Neuronal stem cell (in vitro differentiated cells): ENCODE results near the gene CEP43.

ENCODE experiments used
- DNase-seq: peaks from one replicate; pipeline ENCODE4 v3.0.0-alpha.2; 2013; ENCODE audit warnings: low spot score
- H2AFZ ChIP-seq: one replicate; pipeline ENCODE4 v1.6.1; 2013; ENCODE audit warnings: mild to moderate bottlenecking, low read length, inconsistent platforms
- H2AK5ac ChIP-seq: 2 replicates; pipeline ENCODE4 v1.6.1; 2013; ENCODE audit warnings: low read depth, mild to moderate bottlenecking, inconsistent platforms, low read length, moderate library complexity, mixed read lengths
- H2BK120ac ChIP-seq: 2 replicates; pipeline ENCODE4 v1.6.1; 2013; ENCODE audit warnings: low read depth, mild to moderate bottlenecking, inconsistent platforms, low read length, moderate library complexity, mixed read lengths
- H2BK12ac ChIP-seq: one replicate; pipeline ENCODE4 v1.6.1; 2013; ENCODE audit warnings: low read length, inconsistent platforms
- H2BK15ac ChIP-seq: 2 replicates; pipeline ENCODE4 v1.6.1; 2013; ENCODE audit warnings: mild to moderate bottlenecking, low read length, inconsistent platforms, mixed read lengths
- H2BK5ac ChIP-seq: one replicate; pipeline ENCODE4 v1.6.1; 2013; ENCODE audit warnings: inconsistent platforms, mild to moderate bottlenecking, low read length, moderate library complexity
- H3K14ac ChIP-seq: one replicate; pipeline ENCODE4 v1.6.1; 2013; ENCODE audit warnings: low read length, inconsistent platforms
- H3K18ac ChIP-seq: 2 replicates; pipeline ENCODE4 v1.6.1; 2013; ENCODE audit warnings: low read length, inconsistent platforms
- H3K23ac ChIP-seq: 2 replicates; pipeline ENCODE4 v1.6.1; 2013; ENCODE audit warnings: low read depth, mild to moderate bottlenecking, mixed read lengths, low read length, inconsistent platforms; ENCODE audit not compliant: poor library complexity
- H3K27ac ChIP-seq: replicated peaks from 3 replicates; pipeline ENCODE4 v1.5.1; 2013; ENCODE audit warnings: low read length, inconsistent platforms
- H3K27me3 ChIP-seq, 3 experiments: 2 replicates each; pipeline ENCODE4 v1.6.1; 2013; ENCODE audit warnings: low read length in 3 of 3, mild to moderate bottlenecking in 2 of 3, inconsistent platforms in 1 of 3, low read depth in 1 of 3, mixed read lengths in 1 of 3, moderate library complexity in 1 of 3; ENCODE audit not compliant: control insufficient read depth in 3 of 3, insufficient read depth in 3 of 3
- H3K36me3 ChIP-seq, 2 donors: replicated peaks in 1 of 2; 2 replicates each; pipeline ENCODE4 v1.6.1; 2013; ENCODE audit warnings: low read length in 2 of 2; ENCODE audit not compliant: control insufficient read depth in 2 of 2, insufficient read depth in 2 of 2
- H3K4ac ChIP-seq: 2 replicates; pipeline ENCODE4 v1.6.1; 2013; ENCODE audit warnings: inconsistent platforms, mild to moderate bottlenecking, low read length, moderate library complexity
- H3K4me1 ChIP-seq, 2 donors: 1 replicate in 1 of 2; 2 replicates in 1 of 2; pipeline ENCODE4 v1.6.1; 2013; ENCODE audit warnings: low read length in 2 of 2, low read depth in 1 of 2; ENCODE audit not compliant: control insufficient read depth in 2 of 2, insufficient read depth in 1 of 2
- H3K4me2 ChIP-seq: one replicate; pipeline ENCODE4 v1.6.1; 2013; ENCODE audit warnings: mild to moderate bottlenecking, low read length, inconsistent platforms; ENCODE audit not compliant: insufficient read depth, poor library complexity, severe bottlenecking
- H3K4me3 ChIP-seq, 2 donors: 2 replicates each; pipeline ENCODE4 v1.5.1; 2013; ENCODE audit warnings: low read length in 2 of 2, mild to moderate bottlenecking in 2 of 2, inconsistent platforms in 1 of 2, moderate library complexity in 1 of 2
- H3K79me1 ChIP-seq: one replicate; pipeline ENCODE4 v1.6.1; 2013; ENCODE audit warnings: low read depth, mild to moderate bottlenecking, inconsistent platforms, low read length, moderate library complexity
- H3K9ac ChIP-seq: one replicate; pipeline ENCODE4 v1.6.1; 2013; ENCODE audit warnings: mild to moderate bottlenecking, low read depth, low read length, inconsistent platforms; ENCODE audit not compliant: poor library complexity
- H3K9me3 ChIP-seq, 2 donors: replicated peaks in 1 of 2; 2 replicates each; pipeline versions ENCODE3 to v1.6.1; 2013; ENCODE audit warnings: low read length in 2 of 2, mild to moderate bottlenecking in 2 of 2, inconsistent platforms in 1 of 2, low read depth in 1 of 2, mixed read lengths in 1 of 2, moderate library complexity in 1 of 2; ENCODE audit not compliant: control insufficient read depth in 2 of 2, insufficient read depth in 1 of 2
- H4K8ac ChIP-seq: one replicate; pipeline ENCODE4 v1.6.1; 2013; ENCODE audit warnings: low read depth, mild to moderate bottlenecking, inconsistent platforms, low read length, moderate library complexity
- H4K91ac ChIP-seq: one replicate; pipeline ENCODE4 v1.6.1; 2013; ENCODE audit warnings: low read length, low read depth, mild to moderate bottlenecking, inconsistent platforms; ENCODE audit not compliant: poor library complexity
- WGBS, 2 donors: extraction: QIAGEN DNeasy Blood & Tissue Kit; methylation state at CpG; one replicate each; pipeline ENCODE4 v1.1.7; 2013; ENCODE audit warnings: missing lambda C conversion rate in 2 of 2, mixed read lengths in 1 of 2; ENCODE audit not compliant: insufficient read length in 2 of 2, insufficient replicate concordance in 1 of 2; ENCODE audit errors: extremely low coverage in 2 of 2; 5-methylcytosine and 5-hydroxymethylcytosine counted together

CEP43 gene

DNA sequence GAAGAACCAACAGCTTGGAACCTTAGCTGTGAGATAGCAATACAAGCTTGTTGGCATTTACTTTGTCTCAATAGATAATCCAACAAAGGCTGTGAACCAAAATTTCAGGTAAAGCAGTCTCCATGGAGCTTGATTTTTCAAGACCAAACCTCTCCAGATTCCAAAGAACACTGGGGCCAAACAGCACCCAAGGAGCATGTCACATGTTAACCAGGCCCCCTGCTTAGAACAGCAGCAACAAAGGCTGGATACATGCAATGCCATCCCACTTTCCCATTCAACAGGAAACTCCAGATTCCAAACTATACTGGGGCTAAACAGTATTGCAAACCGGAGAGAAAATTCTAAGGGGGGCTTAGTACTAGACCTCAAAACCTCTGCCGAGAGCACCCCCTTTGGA is 27.1 kb upstream of the CEP43 start:
- DNase-seq = no peak
- no peak overlapping the region for H2BK12ac ChIP-seq
- peaks cover 4 to 22% of the 10 kb centered on the region in 2 donors for H3K36me3 ChIP-seq

DNA sequence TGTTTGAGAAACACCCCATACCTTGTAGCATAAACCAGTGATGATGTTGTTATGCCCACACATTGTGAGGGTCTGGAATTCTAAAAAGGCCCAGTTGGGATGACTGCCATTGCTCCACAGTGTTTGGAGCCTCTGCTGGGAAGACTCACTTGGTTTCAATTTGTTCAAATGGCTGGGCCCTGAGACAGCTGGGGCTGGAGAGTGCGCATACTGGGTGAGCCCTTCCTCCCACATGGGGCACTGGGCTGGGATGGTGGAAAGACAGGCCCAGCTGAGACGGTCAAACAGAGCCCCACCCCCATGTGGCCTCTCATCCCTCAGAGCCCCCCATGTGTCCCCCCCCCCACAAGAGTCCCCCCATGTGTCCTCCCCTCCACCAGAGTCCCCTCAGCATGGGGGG is 22.6 kb upstream of the CEP43 start:
- Histone ChIP-seq H3K9me3 (peaks cover 0 to 3% of the 10 kb centered on the region in 2 donors), H3K4me1 (no peaks in the 10 kb centered on the region), H2BK12ac (no peak overlapping the region), H3K14ac (no peak overlapping the region), H2BK5ac (no peak overlapping the region), H3K18ac (no peak overlapping the region), H2AK5ac (no peak overlapping the region), H3K4me2 (no peak overlapping the region), H4K8ac (no peak overlapping the region), H4K91ac (no peak overlapping the region), H3K4me3 (no peak overlapping the region), H3K23ac (no peak overlapping the region), H3K79me1 (no peaks in the 10 kb centered on the region), H3K4ac (no peak overlapping the region), H2AFZ (no peak overlapping the region), H3K9ac (no peak overlapping the region), H3K27ac (no peak overlapping the region), H3K27me3 (no peaks in the 10 kb centered on the region), H2BK15ac (no peak overlapping the region), H3K36me3 (peaks cover 2 to 43% of the 10 kb centered on the region in 2 donors), H2BK120ac (no peak overlapping the region)
- no CpG with 5 or more reads among the region's 2 CpGs for WGBS, 2 donors
- no peak for DNase-seq

More for the DNA sequence above, 27.1 kb upstream of the CEP43 start:
- H3K4me2 ChIP-seq = no peak overlapping the region
- H4K8ac ChIP-seq = no peak overlapping the region
- no peak overlapping the region for H3K18ac ChIP-seq
- no peak overlapping the region for H3K23ac ChIP-seq
- H3K4ac ChIP-seq = no peak overlapping the region
- no CpG with 5 or more reads among the region's 2 CpGs for WGBS, 2 donors
- no peaks in the 10 kb centered on the region for H3K79me1 ChIP-seq
- no peak overlapping the region for H2AK5ac ChIP-seq
- no peak overlapping the region for H2BK15ac ChIP-seq
- no peaks in the 10 kb centered on the region for H3K27me3 ChIP-seq
- no peak overlapping the region for H2BK5ac ChIP-seq
- no peak overlapping the region for H3K4me3 ChIP-seq
- H4K91ac ChIP-seq = no peak overlapping the region
- H3K9me3 ChIP-seq = peaks cover 5 to 15% of the 10 kb centered on the region in 2 donors
- H3K4me1 ChIP-seq = no peaks in the 10 kb centered on the region
- H3K27ac ChIP-seq = no peak overlapping the region
- H3K14ac ChIP-seq = no peak overlapping the region
- no peak overlapping the region for H2BK120ac ChIP-seq
- no peak overlapping the region for H3K9ac ChIP-seq
- H2AFZ ChIP-seq = no peak overlapping the region

DNA sequence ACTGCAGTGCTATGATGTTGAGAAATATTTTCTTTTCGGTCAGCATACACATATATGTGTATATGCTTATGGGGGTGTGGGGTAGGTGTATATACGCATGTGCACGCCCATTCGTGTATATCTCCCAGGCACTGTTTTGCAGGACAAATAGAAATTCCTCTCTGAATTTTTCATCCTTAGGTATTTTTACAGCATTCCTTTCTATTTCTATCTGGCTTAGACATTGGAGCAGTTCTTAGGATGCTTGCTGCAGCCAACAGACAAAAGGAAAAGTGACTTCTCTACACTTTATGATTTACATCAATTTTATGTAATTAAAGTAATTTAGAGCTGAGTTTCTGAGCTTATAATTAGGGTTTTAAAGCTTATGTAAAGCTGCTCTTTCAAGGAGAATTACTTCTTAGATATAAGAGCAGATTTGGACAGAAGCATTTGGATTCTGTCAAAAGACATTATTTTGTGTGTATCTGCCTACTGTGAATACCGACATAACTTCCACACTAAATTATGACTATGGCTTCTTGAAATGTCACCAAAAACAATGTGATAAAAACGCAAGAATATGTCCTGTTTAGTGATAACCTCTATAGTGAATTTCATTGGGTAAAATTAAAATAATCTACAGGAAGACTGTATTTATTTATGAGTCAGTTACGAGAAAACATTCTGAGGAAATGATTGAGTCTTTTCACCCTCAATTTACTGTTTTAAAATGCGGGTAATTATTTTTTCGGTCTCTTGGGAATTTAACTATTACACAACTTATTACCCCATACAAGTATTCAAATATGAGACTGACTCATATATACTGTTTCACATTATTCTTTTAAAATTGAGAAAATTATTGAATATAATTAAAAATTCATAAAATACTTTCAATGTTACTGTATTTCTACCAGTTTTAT is 21.3 kb upstream of the CEP43 start:
- DNase-seq = no peak
- H3K9me3 ChIP-seq = peaks cover 3 to 4% of the 10 kb centered on the region in 2 donors
- H3K23ac ChIP-seq = no peak overlapping the region
- no peak overlapping the region for H2BK15ac ChIP-seq
- no peaks in the 10 kb centered on the region for H3K4me1 ChIP-seq
- no peak overlapping the region for H4K91ac ChIP-seq
- H3K14ac ChIP-seq = no peak overlapping the region
- peaks cover 3 to 43% of the 10 kb centered on the region in 2 donors for H3K36me3 ChIP-seq
- no peak overlapping the region for H2BK12ac ChIP-seq
- no peak overlapping the region for H3K18ac ChIP-seq
- H4K8ac ChIP-seq = no peak overlapping the region
- H3K27ac ChIP-seq = no peak overlapping the region
- no peak overlapping the region for H2BK120ac ChIP-seq
- H3K27me3 ChIP-seq = no peaks in the 10 kb centered on the region
- no peaks in the 10 kb centered on the region for H3K79me1 ChIP-seq
- no peak overlapping the region for H3K4ac ChIP-seq
- H2BK5ac ChIP-seq = no peak overlapping the region
- H3K4me3 ChIP-seq = no peak overlapping the region
- no peak overlapping the region for H3K4me2 ChIP-seq
- H2AK5ac ChIP-seq = no peak overlapping the region
- no CpG with 5 or more reads among the region's 9 CpGs for WGBS, 2 donors
- no peak overlapping the region for H2AFZ ChIP-seq
- no peak overlapping the region for H3K9ac ChIP-seq

DNA sequence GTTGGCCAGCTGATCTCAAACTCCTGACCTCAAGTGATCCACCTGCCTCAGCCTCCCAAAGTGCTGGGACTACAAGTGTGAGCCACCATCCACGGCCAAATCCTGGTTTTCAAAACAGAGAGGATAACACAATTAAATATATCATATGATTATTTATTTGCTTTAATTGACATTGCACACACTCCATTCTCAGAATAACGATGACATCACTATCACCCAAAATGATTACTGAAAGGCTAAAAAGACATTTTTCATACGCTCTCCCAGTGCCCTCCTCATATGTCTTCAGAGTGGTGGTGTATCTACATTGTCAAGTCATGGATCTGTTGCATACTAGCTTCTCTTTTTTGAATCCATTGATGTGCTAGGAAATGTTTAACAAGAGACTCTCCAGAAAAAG is 18.5 kb upstream of the CEP43 start:
- H3K27me3 ChIP-seq = no peaks in the 10 kb centered on the region
- no CpG with 5 or more reads among the region's 3 CpGs for WGBS, 2 donors
- no peak overlapping the region for H4K8ac ChIP-seq
- H3K4me1 ChIP-seq = no peaks in the 10 kb centered on the region
- no peak overlapping the region for H3K4me3 ChIP-seq
- H3K36me3 ChIP-seq = peaks cover 8 to 49% of the 10 kb centered on the region in 2 donors
- no peak overlapping the region for H2AK5ac ChIP-seq
- H2AFZ ChIP-seq = no peak overlapping the region
- H2BK12ac ChIP-seq = no peak overlapping the region
- H3K27ac ChIP-seq = no peak overlapping the region
- no peak overlapping the region for H3K18ac ChIP-seq
- H3K4me2 ChIP-seq = no peak overlapping the region
- no peak overlapping the region for H3K23ac ChIP-seq
- H2BK15ac ChIP-seq = no peak overlapping the region
- H3K79me1 ChIP-seq = no peaks in the 10 kb centered on the region
- no peak overlapping the region for H4K91ac ChIP-seq
- no peak overlapping the region for H3K14ac ChIP-seq
- no peak overlapping the region for H3K4ac ChIP-seq
- no peak overlapping the region for H2BK120ac ChIP-seq
- H3K9me3 ChIP-seq = peaks cover 13 to 15% of the 10 kb centered on the region in 2 donors
- H2BK5ac ChIP-seq = no peak overlapping the region
- no peak overlapping the region for H3K9ac ChIP-seq
- no peak for DNase-seq
